RPMI7951 (cell line): Measurements from ENCODE around the gene PHYKPL. TPM values are rescaled to one million over a fixed set of nuclear protein-coding genes. Genes with fewer than 3 reads are reported as not detected.
A peak's percentile ranks its signal among the peaks of the same experiment; 100 is the strongest.

Experiments
- DNase-seq: peaks from one replicate; pipeline ENCODE4 v3.0.0-alpha.2; 2012; ENCODE audit warnings: low read depth
- total RNA-seq: library from RNA; depleted of rRNA; stranded (reverse); fragments of >200 nt; shearing (Covaris generic); gene quantifications from 2 replicates; pipeline ENCODE4 v1.2.3, GENCODE V29; 2014; rRNA removed

The PHYKPL gene
- total RNA-seq, 1 experiment from 2014 or later, result 6.5 TPM

GRCh38 chr5:178191661-178192060, 40.9 kb downstream of the PHYKPL start:
- no peak for DNase-seq

GRCh38 chr5:178189433-178189832, 43.2 kb downstream of the PHYKPL start:
- DNase-seq, result no peak

- no peak for DNase-seq
Observed at GRCh38 chr5:178187014-178187413, 45.6 kb downstream of the PHYKPL start, which contains the start of gene GMCL2. GMCL2 (minus strand) TSS chr5:178187371; CDS start chr5:178187299, 72 bp downstream.

GRCh38 chr5:178186427-178186826, 46.2 kb downstream of the PHYKPL start:
- no peak for DNase-seq

- no peak for DNase-seq
Observed at GRCh38 chr5:178182158-178182876, 50.3 kb downstream of the PHYKPL start.

GRCh38 chr5:178180141-178180863, 52.3 kb downstream of the PHYKPL start:
- no peak for DNase-seq

- no peak for DNase-seq
Observed at GRCh38 chr5:178177569-178177968, 55.0 kb downstream of the PHYKPL start.

GRCh38 chr5:178176791-178177190, 55.8 kb downstream of the PHYKPL start:
- no peak for DNase-seq

GRCh38 chr5:178174456-178174855, 58.1 kb downstream of the PHYKPL start:
- no peak for DNase-seq

GRCh38 chr5:178170455-178170854, 62.1 kb downstream of the PHYKPL start:
- DNase-seq, result no peak

GRCh38 chr5:178165581-178165980, 67.0 kb downstream of the PHYKPL start:
- no peak for DNase-seq

GRCh38 chr5:178163772-178164735, 68.5 kb downstream of the PHYKPL start:
- DNase-seq, result peak; percentile 52

- DNase-seq, result no peak
Observed at GRCh38 chr5:178162481-178162880, 70.1 kb downstream of the PHYKPL start.

- DNase-seq, result no peak
Observed at GRCh38 chr5:178160176-178160575, 72.4 kb downstream of the PHYKPL start.

Other genes starting within 250 kb of the PHYKPL start
- gene PROP1, start 236.6 kb downstream of the PHYKPL start, total RNA-seq, result not detected in 2 replicates
- gene N4BP3, start 119.3 kb downstream of the PHYKPL start, total RNA-seq, result 0.12 and 0.29 TPM in 2 replicates
- 13.3 and 14.8 TPM in 2 replicates for gene RMND5B, start 101.8 kb downstream of the PHYKPL start, total RNA-seq
- 212 and 267 TPM in 2 replicates for gene NHP2, start 78.9 kb downstream of the PHYKPL start, total RNA-seq
- gene GMCL2, start 45.4 kb downstream of the PHYKPL start, total RNA-seq, result not detected in 2 replicates
- gene HNRNPAB, start 28.3 kb downstream of the PHYKPL start, total RNA-seq, result 56.8 and 57.6 TPM in 2 replicates